HK-2 (cell line): ENCODE measurements around the gene TNFSF15.

ENCODE experiments used
- DNase-seq: peaks from one replicate; pipeline ENCODE4 v3.0.0-alpha.2; 2018; ENCODE audit not compliant: unreplicated experiment

TNFSF15 gene

GRCh38 chr9:114825126-114825795 lies 19.4 kb upstream of the TNFSF15 start:
- no peak for DNase-seq

- DNase-seq = no peak
Observed at GRCh38 chr9:114824110-114824509, 18.3 kb upstream of the TNFSF15 start.

- no peak for DNase-seq
Observed at GRCh38 chr9:114823441-114823840, 17.6 kb upstream of the TNFSF15 start.

GRCh38 chr9:114822708-114823107 lies 16.9 kb upstream of the TNFSF15 start:
- DNase-seq = no peak

- DNase-seq = no peak
Observed at GRCh38 chr9:114820776-114821501, 15.1 kb upstream of the TNFSF15 start.

GRCh38 chr9:114818178-114818577 lies 12.3 kb upstream of the TNFSF15 start:
- no peak for DNase-seq

- DNase-seq = no peak
Observed at GRCh38 chr9:114813717-114814418, 8.0 kb upstream of the TNFSF15 start.

GRCh38 chr9:114811966-114812636 lies 6.3 kb upstream of the TNFSF15 start:
- no peak for DNase-seq

GRCh38 chr9:114811301-114811700 lies 5.5 kb upstream of the TNFSF15 start:
- DNase-seq = no peak

- DNase-seq = no peak
Observed at GRCh38 chr9:114810614-114811013, 4.8 kb upstream of the TNFSF15 start.

- DNase-seq = no peak
Observed at GRCh38 chr9:114806526-114806900, 674 bp upstream of the TNFSF15 start.

GRCh38 chr9:114804505-114804904 lies 1.3 kb downstream of the TNFSF15 start:
- no peak for DNase-seq

- DNase-seq = no peak
Observed at GRCh38 chr9:114803479-114804265, 2.2 kb downstream of the TNFSF15 start.

GRCh38 chr9:114799925-114800324 lies 5.9 kb downstream of the TNFSF15 start:
- no peak for DNase-seq

- DNase-seq = peak; percentile 22
Observed at GRCh38 chr9:114799441-114799840, 6.4 kb downstream of the TNFSF15 start.

- no peak for DNase-seq
Observed at GRCh38 chr9:114798780-114799427, 6.9 kb downstream of the TNFSF15 start.

GRCh38 chr9:114798101-114798500 lies 7.7 kb downstream of the TNFSF15 start:
- DNase-seq = no peak

- DNase-seq = no peak
Observed at GRCh38 chr9:114792396-114792795, 13.4 kb downstream of the TNFSF15 start.

GRCh38 chr9:114791736-114792135 lies 14.1 kb downstream of the TNFSF15 start:
- no peak for DNase-seq

- no peak for DNase-seq
Observed at GRCh38 chr9:114791312-114791711, 14.5 kb downstream of the TNFSF15 start.

GRCh38 chr9:114790521-114790920 lies 15.3 kb downstream of the TNFSF15 start:
- DNase-seq = no peak
